Measurements from ENCODE around the gene RPL31. TPM values are rescaled to one million over a fixed set of nuclear protein-coding genes. Genes with fewer than 3 reads are reported as not detected.

Gene RPL31
- total RNA-seq, 1 donor from 2014 or later: 1,129 TPM

GRCh38 chr2:100964681-100965169 lies 37.4 kb upstream of the RPL31 start:
- H3K9ac ChIP-seq (ENCODE audit: low read length): no peak overlapping the region
- H4K20me1 ChIP-seq (ENCODE audit: insufficient read depth, low read length): no peaks in the 10 kb centered on the region
- H3K27me3 Mint-ChIP-seq (ENCODE audit: low read depth, unreplicated experiment): peaks cover 12% of the 10 kb centered on the region
- H3K4me2 ChIP-seq (ENCODE audit: low read length): no peak overlapping the region
- H3K27ac Mint-ChIP-seq (ENCODE audit: unreplicated experiment): no peak overlapping the region
- TF ChIP-seq EZH2 (IDR thresholded peaks at IDR 0.05; ENCODE audit: insufficient read depth, low read length) (no peak), CTCF (IDR thresholded peaks at IDR 0.05; ENCODE audit: insufficient read depth, low read depth, low read length) (no peak)
- H3K4me3 ChIP-seq (ENCODE audit: insufficient read depth, low read depth, low read length): no peak overlapping the region
- peaks cover 3% of the 10 kb centered on the region for H3K36me3 Mint-ChIP-seq (ENCODE audit: low read depth, unreplicated experiment)
- no peaks in the 10 kb centered on the region for H3K27me3 ChIP-seq (ENCODE audit: insufficient read depth, low read length)
- peaks cover 5% of the 10 kb centered on the region for H3K36me3 ChIP-seq (ENCODE audit: insufficient read depth, low read length)
- no peaks in the 10 kb centered on the region for H3K4me1 ChIP-seq (ENCODE audit: insufficient read depth, low read length)
- H3K27ac ChIP-seq (ENCODE audit: low read depth, low read length): no peak overlapping the region
- FAIRE-seq: no peak
- H3K9me3 ChIP-seq (ENCODE audit: insufficient read depth, low read depth, low read length): no peaks in the 10 kb centered on the region
- H3K4me1 Mint-ChIP-seq (ENCODE audit: low read depth, unreplicated experiment): peaks cover 4% of the 10 kb centered on the region
- no peak for DNase-seq (ENCODE audit: low read depth)
- no peak overlapping the region for H3K4me3 Mint-ChIP-seq (ENCODE audit: unreplicated experiment)
- no peak overlapping the region for H2AFZ ChIP-seq (ENCODE audit: low read depth, low read length)
- H3K79me2 ChIP-seq (ENCODE audit: insufficient read depth, low read length): no peaks in the 10 kb centered on the region
- H3K9me3 Mint-ChIP-seq (ENCODE audit: unreplicated experiment): peaks cover 1% of the 10 kb centered on the region

- H3K27ac Mint-ChIP-seq (ENCODE audit: unreplicated experiment): no peak overlapping the region
- no peak overlapping the region for H3K4me3 Mint-ChIP-seq (ENCODE audit: unreplicated experiment)
- H3K4me2 ChIP-seq (ENCODE audit: low read length): no peak overlapping the region
- H3K36me3 Mint-ChIP-seq (ENCODE audit: low read depth, unreplicated experiment): peaks cover 3% of the 10 kb centered on the region
- no peak overlapping the region for H2AFZ ChIP-seq (ENCODE audit: low read depth, low read length)
- H3K27me3 Mint-ChIP-seq (ENCODE audit: low read depth, unreplicated experiment): peaks cover 15% of the 10 kb centered on the region
- no peak overlapping the region for H3K27ac ChIP-seq (ENCODE audit: low read depth, low read length)
- H3K36me3 ChIP-seq (ENCODE audit: insufficient read depth, low read length): peaks cover 5% of the 10 kb centered on the region
- no peaks in the 10 kb centered on the region for H3K79me2 ChIP-seq (ENCODE audit: insufficient read depth, low read length)
- DNase-seq (ENCODE audit: low read depth) (no peak), FAIRE-seq (no peak)
- no peak overlapping the region for H3K9ac ChIP-seq (ENCODE audit: low read length)
- H4K20me1 ChIP-seq (ENCODE audit: insufficient read depth, low read length): no peaks in the 10 kb centered on the region
- H3K4me3 ChIP-seq (ENCODE audit: insufficient read depth, low read depth, low read length): no peak overlapping the region
- H3K4me1 Mint-ChIP-seq (ENCODE audit: low read depth, unreplicated experiment): no peaks in the 10 kb centered on the region
- no peak for TF ChIP-seq CTCF (IDR thresholded peaks at IDR 0.05; ENCODE audit: insufficient read depth, low read depth, low read length)
- TF ChIP-seq EZH2 (IDR thresholded peaks at IDR 0.05; ENCODE audit: insufficient read depth, low read length): no peak
- H3K9me3 ChIP-seq (ENCODE audit: insufficient read depth, low read depth, low read length): no peaks in the 10 kb centered on the region
- H3K9me3 Mint-ChIP-seq (ENCODE audit: unreplicated experiment): peaks cover 1% of the 10 kb centered on the region
- no peaks in the 10 kb centered on the region for H3K27me3 ChIP-seq (ENCODE audit: insufficient read depth, low read length)
- H3K4me1 ChIP-seq (ENCODE audit: insufficient read depth, low read length): no peaks in the 10 kb centered on the region
These were observed 36.5 kb upstream of the RPL31 start for GRCh38 chr2:100965596-100965995.

GRCh38 chr2:100967716-100968115 lies 34.4 kb upstream of the RPL31 start:
- DNase-seq (ENCODE audit: low read depth): no peak
- H3K4me1 Mint-ChIP-seq (ENCODE audit: low read depth, unreplicated experiment): no peaks in the 10 kb centered on the region
- Histone ChIP-seq H3K27ac (ENCODE audit: low read depth, low read length) (no peak overlapping the region), H3K4me3 (ENCODE audit: insufficient read depth, low read depth, low read length) (no peak overlapping the region), H2AFZ (ENCODE audit: low read depth, low read length) (no peak overlapping the region), H3K27me3 (ENCODE audit: insufficient read depth, low read length) (no peaks in the 10 kb centered on the region), H3K79me2 (ENCODE audit: insufficient read depth, low read length) (no peaks in the 10 kb centered on the region), H3K36me3 (ENCODE audit: insufficient read depth, low read length) (peaks cover 8% of the 10 kb centered on the region), H4K20me1 (ENCODE audit: insufficient read depth, low read length) (no peaks in the 10 kb centered on the region), H3K9ac (ENCODE audit: low read length) (no peak overlapping the region), H3K9me3 (ENCODE audit: insufficient read depth, low read depth, low read length) (no peaks in the 10 kb centered on the region), H3K4me1 (ENCODE audit: insufficient read depth, low read length) (no peaks in the 10 kb centered on the region), H3K4me2 (ENCODE audit: low read length) (no peak overlapping the region)
- H3K27me3 Mint-ChIP-seq (ENCODE audit: low read depth, unreplicated experiment): peaks cover 14% of the 10 kb centered on the region
- FAIRE-seq: no peak
- H3K4me3 Mint-ChIP-seq (ENCODE audit: unreplicated experiment): no peak overlapping the region
- no peak overlapping the region for H3K27ac Mint-ChIP-seq (ENCODE audit: unreplicated experiment)
- peaks cover 1% of the 10 kb centered on the region for H3K9me3 Mint-ChIP-seq (ENCODE audit: unreplicated experiment)
- peaks cover 6% of the 10 kb centered on the region for H3K36me3 Mint-ChIP-seq (ENCODE audit: low read depth, unreplicated experiment)
- TF ChIP-seq CTCF (IDR thresholded peaks at IDR 0.05; ENCODE audit: insufficient read depth, low read depth, low read length) (no peak), EZH2 (IDR thresholded peaks at IDR 0.05; ENCODE audit: insufficient read depth, low read length) (no peak)
